Ovary (tissue), 3 donors: Measurements from ENCODE around the gene GPR61.

Experiments
- EP300 ChIP-seq: sonication (generic); formaldehyde crosslinking; IDR thresholded peaks from one replicate; pipeline ENCODE4 v1.6.1; 2017; ENCODE audit warnings: antibody characterized with exemption
- POLR2A ChIP-seq: fragments of 450-650 bp; IDR thresholded peaks from one replicate; pipeline ENCODE4 v1.6.1; 2017; ENCODE audit warnings: antibody characterized with exemption, mild to moderate bottlenecking, moderate library complexity
- TF ChIP-seq, protein P1 (sequence below), 3 donors: fragments of 450-650 bp in 2 of 3; fragments of 200-600 bp in 1 of 3; IDR thresholded peaks; one replicate each; pipeline versions ENCODE4 v1.5.1 to v1.8.0; 2016 to 2022; ENCODE audit warnings: antibody characterized with exemption in 3 of 3, mild to moderate bottlenecking in 1 of 3
- donor health status: DM: no; HTN: no; CAD: no.

DNA sequence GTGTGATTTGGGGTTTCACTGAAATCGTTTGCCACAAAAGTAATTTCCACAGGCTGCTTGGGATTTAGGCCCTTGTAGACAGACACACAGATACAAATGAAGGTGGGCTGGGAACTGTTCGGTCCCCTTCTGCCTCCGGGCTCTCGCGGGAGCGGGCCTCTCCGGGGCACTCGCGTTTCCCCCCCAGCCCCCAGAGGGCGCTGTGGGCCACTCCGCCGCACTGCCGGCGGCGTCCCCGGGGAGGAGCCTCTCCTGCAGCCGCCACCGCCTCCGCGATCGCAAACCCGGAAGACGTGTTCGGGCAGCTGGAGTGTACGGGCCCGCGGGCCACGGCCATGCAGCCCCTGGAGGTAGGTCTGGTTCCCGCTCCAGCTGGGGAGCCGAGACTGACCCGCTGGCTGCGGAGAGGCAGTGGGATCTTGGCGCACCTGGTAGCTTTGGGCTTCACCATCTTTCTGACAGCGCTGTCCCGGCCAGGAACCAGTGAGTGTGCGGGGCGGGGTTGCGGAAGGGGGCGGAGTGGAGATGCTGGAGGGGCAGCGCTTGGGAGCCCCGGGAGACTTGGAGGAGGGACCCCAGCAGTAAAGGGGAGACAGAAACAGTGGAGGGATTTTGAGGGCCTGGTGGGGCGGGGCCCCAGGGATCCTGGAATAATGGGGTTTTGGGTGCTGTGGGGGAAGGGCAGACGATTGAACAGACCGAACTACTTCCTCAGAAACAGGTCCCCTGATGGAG is 45.7 kb upstream of the GPR61 start, which contains the start of gene CYB561D1:
- TF ChIP-seq POLR2A = peak; percentile 46
- TF ChIP-seq, protein P1, sequence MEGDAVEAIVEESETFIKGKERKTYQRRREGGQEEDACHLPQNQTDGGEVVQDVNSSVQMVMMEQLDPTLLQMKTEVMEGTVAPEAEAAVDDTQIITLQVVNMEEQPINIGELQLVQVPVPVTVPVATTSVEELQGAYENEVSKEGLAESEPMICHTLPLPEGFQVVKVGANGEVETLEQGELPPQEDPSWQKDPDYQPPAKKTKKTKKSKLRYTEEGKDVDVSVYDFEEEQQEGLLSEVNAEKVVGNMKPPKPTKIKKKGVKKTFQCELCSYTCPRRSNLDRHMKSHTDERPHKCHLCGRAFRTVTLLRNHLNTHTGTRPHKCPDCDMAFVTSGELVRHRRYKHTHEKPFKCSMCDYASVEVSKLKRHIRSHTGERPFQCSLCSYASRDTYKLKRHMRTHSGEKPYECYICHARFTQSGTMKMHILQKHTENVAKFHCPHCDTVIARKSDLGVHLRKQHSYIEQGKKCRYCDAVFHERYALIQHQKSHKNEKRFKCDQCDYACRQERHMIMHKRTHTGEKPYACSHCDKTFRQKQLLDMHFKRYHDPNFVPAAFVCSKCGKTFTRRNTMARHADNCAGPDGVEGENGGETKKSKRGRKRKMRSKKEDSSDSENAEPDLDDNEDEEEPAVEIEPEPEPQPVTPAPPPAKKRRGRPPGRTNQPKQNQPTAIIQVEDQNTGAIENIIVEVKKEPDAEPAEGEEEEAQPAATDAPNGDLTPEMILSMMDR (IDR thresholded peaks at IDR 0.05) = peak; percentile 92 to 95 (median 92)
- no peak for TF ChIP-seq EP300
